DND-41 (cell line): ENCODE results near the gene RABAC1.
"Not testable (repeated sequence)": the region's sequence is repeated elsewhere in the genome, so short reads cannot be mapped to it uniquely, and the experiment has no call there.

Experiments used
- ATAC-seq: fragments of 200-7000 bp; cut with Tn5 transposase; 3 replicates; pipeline ENCODE4 v1.9.1; 2021; ENCODE audit warnings: low read depth; ENCODE audit not compliant: insufficient read depth
- DNase-seq: peaks from one replicate; pipeline ENCODE4 v3.0.0-alpha.2; 2020
- H2AFZ ChIP-seq: 2 replicates; pipeline ENCODE4 v1.6.0; 2012; ENCODE audit warnings: low read depth, low read length
- H3K27ac ChIP-seq: 2 replicates; pipeline ENCODE4 v1.5.1; 2012; ENCODE audit warnings: low read length, inconsistent platforms
- H3K27me3 ChIP-seq: fragments of 200-600 bp; sonication (generic); 2 replicates; pipeline ENCODE4 v1.6.0; 2012; ENCODE audit warnings: low read length, mild to moderate bottlenecking, inconsistent platforms; ENCODE audit not compliant: insufficient read depth, poor library complexity
- H3K36me3 ChIP-seq: 2 replicates; pipeline ENCODE4 v1.5.1; 2012; ENCODE audit warnings: low read length, inconsistent platforms; ENCODE audit not compliant: insufficient read depth
- H3K4me1 ChIP-seq: 2 replicates; pipeline ENCODE4 v1.5.1; 2012; ENCODE audit warnings: mild to moderate bottlenecking, low read length; ENCODE audit not compliant: insufficient read depth
- H3K4me2 ChIP-seq: 2 replicates; pipeline ENCODE4 v1.6.0; 2012; ENCODE audit warnings: mild to moderate bottlenecking, moderate library complexity, low read length, inconsistent platforms; ENCODE audit not compliant: insufficient read depth
- H3K4me3 ChIP-seq, 2 experiments: fragments of 200-600 bp in 1 of 2; shearing (Covaris generic) in 1 of 2; 2 replicates each; pipeline ENCODE4 v1.5.1; 2012 to 2016; ENCODE audit warnings: inconsistent platforms in 2 of 2, low read length in 2 of 2, mild to moderate bottlenecking in 2 of 2, low read depth in 1 of 2, moderate library complexity in 1 of 2
- H3K79me2 ChIP-seq: 2 replicates; pipeline ENCODE4 v1.6.0; 2012; ENCODE audit warnings: low read length, inconsistent platforms; ENCODE audit not compliant: insufficient read depth
- H3K9ac ChIP-seq: 2 replicates; pipeline ENCODE4 v1.6.0; 2012; ENCODE audit warnings: low read depth, mild to moderate bottlenecking, inconsistent platforms, low read length, moderate library complexity
- H3K9me3 ChIP-seq: 2 replicates; pipeline ENCODE4 v1.5.1; 2012; ENCODE audit warnings: low read length, moderate library complexity, mild to moderate bottlenecking, inconsistent platforms; ENCODE audit not compliant: insufficient read depth, severe bottlenecking
- H4K20me1 ChIP-seq: 2 replicates; pipeline ENCODE4 v1.6.0; 2012; ENCODE audit warnings: low read length; ENCODE audit not compliant: insufficient read depth
- CTCF ChIP-seq: IDR thresholded peaks from 2 replicates; pipeline ENCODE4 v1.5.1; 2012; ENCODE audit warnings: borderline replicate concordance, low read length, moderate library complexity, mild to moderate bottlenecking; ENCODE audit not compliant: poor library complexity, severe bottlenecking; ENCODE audit errors: extremely low read depth
- EZH2 ChIP-seq: IDR thresholded peaks from 3 replicates; pipeline ENCODE4 v1.6.1; 2012; ENCODE audit warnings: borderline replicate concordance, low read depth, mild to moderate bottlenecking, moderate library complexity, low read length, inconsistent platforms; ENCODE audit not compliant: severe bottlenecking

The RABAC1 gene

GRCh38 chr19:41915021-41915775 is 43.9 kb downstream of the RABAC1 start:
- H2AFZ ChIP-seq = no peak overlapping the region
- H3K9ac ChIP-seq = no peak overlapping the region
- H3K4me1 ChIP-seq = peaks cover 7% of the 10 kb centered on the region
- H3K27ac ChIP-seq = no peak overlapping the region
- DNase-seq (peak; percentile 65), ATAC-seq (peak; percentile 20)
- TF ChIP-seq CTCF (no peak), EZH2 (no peak)
- no peaks in the 10 kb centered on the region for H3K79me2 ChIP-seq
- H3K9me3 ChIP-seq = no peaks in the 10 kb centered on the region
- peaks cover 13% of the 10 kb centered on the region for H3K36me3 ChIP-seq
- H3K4me2 ChIP-seq = peak overlapping the region; percentile 53
- H4K20me1 ChIP-seq = peaks cover 18% of the 10 kb centered on the region
- H3K27me3 ChIP-seq = no peaks in the 10 kb centered on the region
- H3K4me3 ChIP-seq = peak overlapping the region in 1 of 2 experiments; percentile 25; a peak in 2 of 4 replicates

DNA sequence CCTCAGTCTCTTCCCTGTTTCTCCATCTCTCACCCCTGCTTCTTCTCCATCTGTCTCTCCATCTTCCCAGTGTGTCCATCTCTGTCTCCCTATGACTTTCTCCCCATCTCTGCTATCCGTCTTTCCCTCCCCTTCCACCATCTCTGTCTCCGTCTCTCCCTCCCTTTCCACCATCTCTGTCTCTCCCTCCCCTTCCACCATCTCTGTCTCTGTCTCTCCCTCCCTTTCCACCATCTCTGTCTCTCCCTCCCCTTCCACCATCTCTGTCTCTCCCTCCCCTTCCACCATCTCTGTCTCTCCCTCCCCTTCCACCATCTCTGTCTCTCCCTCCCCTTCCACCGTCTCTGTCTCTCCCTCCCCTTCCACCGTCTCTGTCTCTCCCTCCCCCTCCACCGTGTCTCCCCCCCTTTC is 44.7 kb downstream of the RABAC1 start:
- not testable (repeated sequence) for H3K27me3 ChIP-seq, H3K9ac ChIP-seq, ATAC-seq, H3K9me3 ChIP-seq, DNase-seq, H2AFZ ChIP-seq, H3K4me3 ChIP-seq, H3K4me2 ChIP-seq, H3K79me2 ChIP-seq, H3K27ac ChIP-seq, H3K4me1 ChIP-seq
- H4K20me1 ChIP-seq = peaks cover 21% of the 10 kb centered on the region
- peaks cover 18% of the 10 kb centered on the region for H3K36me3 ChIP-seq

- H3K27me3 ChIP-seq = no peaks in the 10 kb centered on the region
- peaks cover 7% of the 10 kb centered on the region for H3K4me1 ChIP-seq
- ATAC-seq (no peak), DNase-seq (no peak)
- H3K4me2 ChIP-seq = no peak overlapping the region
- H3K9me3 ChIP-seq = no peaks in the 10 kb centered on the region
- no peak overlapping the region for H3K9ac ChIP-seq
- no peaks in the 10 kb centered on the region for H3K79me2 ChIP-seq
- H4K20me1 ChIP-seq = peaks cover 25% of the 10 kb centered on the region
- H3K27ac ChIP-seq = no peak overlapping the region
- TF ChIP-seq EZH2 (no peak), CTCF (no peak)
- H3K36me3 ChIP-seq = peaks cover 21% of the 10 kb centered on the region
- no peak overlapping the region for H2AFZ ChIP-seq
- H3K4me3 ChIP-seq = no peak overlapping the region
Measured at GRCh38 chr19:41913538-41914423, 45.3 kb downstream of the RABAC1 start.
